Measurements from ENCODE around the gene TSTD1.
A peak's percentile ranks its signal among the peaks of the same experiment; 100 is the strongest.
"Not testable (repeated sequence)": the region's sequence is repeated elsewhere in the genome, so short reads cannot be mapped to it uniquely, and the experiment has no call there.

Gene TSTD1

GRCh38 chr1:161068306-161069234, 29.8 kb upstream of the TSTD1 start:
- no peak for DNase-seq

- no peak for DNase-seq
Observed at GRCh38 chr1:161066694-161067093, 27.9 kb upstream of the TSTD1 start.

GRCh38 chr1:161065681-161066080, 26.9 kb upstream of the TSTD1 start:
- DNase-seq = not testable (repeated sequence)

- not testable (repeated sequence) for DNase-seq
Observed at GRCh38 chr1:161063936-161064335, 25.2 kb upstream of the TSTD1 start.

- DNase-seq = no peak
Observed at GRCh38 chr1:161061419-161061818, 22.7 kb upstream of the TSTD1 start.

GRCh38 chr1:161059293-161059692, 20.5 kb upstream of the TSTD1 start:
- no peak for DNase-seq

- DNase-seq = no peak
Observed at GRCh38 chr1:161054805-161055204, 16.0 kb upstream of the TSTD1 start.

- no peak for DNase-seq
Observed at GRCh38 chr1:161054232-161054631, 15.5 kb upstream of the TSTD1 start.

- no peak for DNase-seq
Observed at GRCh38 chr1:161052899-161053298, 14.1 kb upstream of the TSTD1 start.

GRCh38 chr1:161051219-161051618, 12.5 kb upstream of the TSTD1 start:
- DNase-seq = no peak

GRCh38 chr1:161048949-161049722, 10.4 kb upstream of the TSTD1 start:
- DNase-seq = no peak

- DNase-seq = no peak
Observed at GRCh38 chr1:161047436-161048420, 9.0 kb upstream of the TSTD1 start.

GRCh38 chr1:161046605-161047228, 8.0 kb upstream of the TSTD1 start:
- no peak for DNase-seq

GRCh38 chr1:161045736-161046604, 7.2 kb upstream of the TSTD1 start, which contains the start of gene USF1:
TSS of gene USF1 (minus strand) at chr1:161045977. CDS start at chr1:161043275, 2,702 bp downstream.
- DNase-seq = peak; percentile 99

GRCh38 chr1:161044908-161045735, 6.4 kb upstream of the TSTD1 start:
- peak; percentile 78 for DNase-seq

GRCh38 chr1:161044535-161044907, 5.8 kb upstream of the TSTD1 start:
- DNase-seq = no peak

- no peak for DNase-seq
Observed at GRCh38 chr1:161039546-161039945, 782 bp upstream of the TSTD1 start.

- DNase-seq = no peak
Observed at GRCh38 chr1:161039154-161039545, 386 bp upstream of the TSTD1 start.

- no peak for DNase-seq
Observed at GRCh38 chr1:161037661-161038522, 872 bp downstream of the TSTD1 start.

Measured in NCI-H1092 treated with DMSO at 0.1 percent for 48 hours (cell line).